Keratinocyte (primary cell): ENCODE results near the gene PCNT. TPM values are rescaled to one million over a fixed set of nuclear protein-coding genes. Genes with fewer than 3 reads are reported as not detected.

Source experiments
- DNase-seq: peaks from one replicate; pipeline ENCODE4 v3.0.0-alpha.2; 2011; ENCODE audit warnings: low read depth, missing footprints, low spot score
- FAIRE-seq: peaks from 2 replicates; lab custom pipeline; 2011; peaks lifted over from hg19 to GRCh38; lab: Jason Lieb, UNC
- H2AFZ ChIP-seq: 2 replicates; pipeline ENCODE4 v1.6.0; 2012; ENCODE audit warnings: low read length, control low read depth, inconsistent platforms; ENCODE audit not compliant: control insufficient read depth
- H3K27ac ChIP-seq: 2 replicates; pipeline ENCODE4 v1.5.1; 2011; ENCODE audit warnings: low read length; ENCODE audit not compliant: control insufficient read depth, insufficient read depth
- H3K27me3 ChIP-seq: 3 replicates; pipeline ENCODE4 v1.6.0; 2011; ENCODE audit warnings: low read length; ENCODE audit not compliant: control insufficient read depth, insufficient read depth; ENCODE audit errors: extremely low read depth
- H3K36me3 ChIP-seq, 2 experiments: 2 replicates in 1 of 2; 3 replicates in 1 of 2; pipeline ENCODE4 v1.5.1; 2011; ENCODE audit warnings: low read length in 2 of 2, mild to moderate bottlenecking in 1 of 2; ENCODE audit not compliant: control insufficient read depth in 2 of 2, insufficient read depth in 2 of 2; ENCODE audit errors: extremely low read depth in 1 of 2
- H3K4me1 ChIP-seq: 3 replicates; pipeline ENCODE4 v1.5.1; 2011; ENCODE audit warnings: low read length; ENCODE audit not compliant: control insufficient read depth, insufficient read depth; ENCODE audit errors: extremely low read depth
- H3K4me2 ChIP-seq: 3 replicates; pipeline ENCODE4 v1.6.0; 2011; ENCODE audit warnings: low read depth, low read length; ENCODE audit not compliant: control insufficient read depth, insufficient read depth; ENCODE audit errors: extremely low read depth
- H3K4me3 ChIP-seq, 3 experiments: fragments of 200-600 bp in 1 of 3; sonication (generic) in 1 of 3; 2 replicates in 2 of 3; 3 replicates in 1 of 3; pipeline ENCODE4 v1.5.1; 2011 to 2016; ENCODE audit warnings: low read length in 3 of 3, mild to moderate bottlenecking in 3 of 3, control low read depth in 2 of 3, inconsistent platforms in 1 of 3, low read depth in 1 of 3, mixed read lengths in 1 of 3, mixed run types in 1 of 3, moderate library complexity in 1 of 3; ENCODE audit not compliant: control insufficient read depth in 2 of 3, insufficient read depth in 2 of 3; ENCODE audit errors: extremely low read depth in 1 of 3
- H3K79me2 ChIP-seq: 2 replicates; pipeline ENCODE4 v1.6.0; 2012; ENCODE audit warnings: low read length; ENCODE audit not compliant: control insufficient read depth, insufficient read depth
- H3K9ac ChIP-seq: 3 replicates; pipeline ENCODE4 v1.6.0; 2011; ENCODE audit warnings: low read length; ENCODE audit not compliant: control insufficient read depth, insufficient read depth; ENCODE audit errors: extremely low read depth
- H3K9me1 ChIP-seq: 3 replicates; pipeline ENCODE4 v1.6.0; 2011; ENCODE audit warnings: low read length; ENCODE audit not compliant: control insufficient read depth, insufficient read depth; ENCODE audit errors: extremely low read depth
- H3K9me3 ChIP-seq: 2 replicates; pipeline ENCODE4 v1.5.1; 2012; ENCODE audit warnings: low read depth, low read length; ENCODE audit not compliant: control insufficient read depth
- H4K20me1 ChIP-seq: 3 replicates; pipeline ENCODE4 v1.6.0; 2011; ENCODE audit warnings: low read length; ENCODE audit not compliant: control insufficient read depth, insufficient read depth; ENCODE audit errors: extremely low read depth
- CTCF ChIP-seq, 3 experiments: IDR thresholded peaks in 1 of 3; conservative IDR thresholded peaks in 1 of 3; optimal IDR thresholded peaks in 1 of 3; 2 replicates in 2 of 3; 3 replicates in 1 of 3; pipeline versions ENCODE3 to v1.5.1; 2011; ENCODE audit warnings: low read length in 3 of 3, mild to moderate bottlenecking in 3 of 3, moderate library complexity in 2 of 3, control low read depth in 1 of 3, inconsistent platforms in 1 of 3; ENCODE audit not compliant: insufficient read depth in 2 of 3; ENCODE audit errors: extremely low read depth in 1 of 3
- EZH2 ChIP-seq: IDR thresholded peaks from one replicate; pipeline ENCODE4 v1.6.1; 2012; ENCODE audit warnings: inconsistent platforms, mild to moderate bottlenecking, low read length, moderate library complexity
- dilution Hi-C: fragments of 300-500 bp; cut with MboI; formaldehyde crosslinking; loops from one replicate; pipeline ENCODE4 v1.7.0; 2020; ENCODE audit warnings: low sequenced_read_pairs; ENCODE audit not compliant: extremely low pct_ligation_motif_present
- polyA plus RNA-seq, 5 experiments: library from polyadenylated mRNA; depleted of rRNA in 3 of 5; stranded (reverse) in 3 of 5; stranded (forward) in 1 of 5; unstranded in 1 of 5; fragments of >200 nt; gene quantifications; 1 replicate in 1 of 5; 2 replicates in 3 of 5; 3 replicates in 1 of 5; pipeline versions ENCODE4 v1.2.1 to v1.2.3, GENCODE V29; 2011 to 2012; ENCODE audit warnings: missing spikeins in 2 of 5, low read depth in 1 of 5, low replicate concordance in 1 of 5

PCNT gene
- polyA plus RNA-seq, 1 donor (not counting 4 experiments of a cell fraction or from before 2014, with no cell fraction given): 9.8 TPM

DNA sequence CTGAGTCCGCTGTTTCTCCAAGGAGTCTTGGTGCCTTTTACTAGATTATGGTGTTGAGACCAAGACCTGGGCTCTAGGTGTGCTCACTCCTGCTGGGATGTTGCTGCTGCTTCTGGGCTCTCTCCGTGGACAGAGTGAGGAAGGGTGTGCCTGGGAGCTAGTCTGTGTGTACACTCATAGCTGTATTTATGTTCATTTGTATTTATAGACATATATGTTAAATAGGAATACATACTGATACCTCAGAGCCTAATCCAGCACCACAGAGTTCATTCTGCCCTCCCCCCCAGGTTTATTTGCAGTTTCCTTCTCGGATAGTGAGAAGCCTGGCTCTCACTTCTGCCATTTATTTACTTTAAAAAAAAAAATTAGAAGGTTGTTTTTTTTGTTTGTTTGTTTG, 12.6 kb downstream of the PCNT start:
- TF ChIP-seq EZH2: no peak
- TF ChIP-seq CTCF (optimal IDR thresholded peaks at IDR 0.05 in 1 of 3, IDR thresholded peaks at IDR 0.05 in 1 of 3, conservative IDR thresholded peaks at IDR 0.05 in 1 of 3; ENCODE audit: extremely low read depth in 1 of 3, insufficient read depth in 2 of 3, low read length in 3 of 3): no peak
- H3K9me1 ChIP-seq: no peaks in the 10 kb centered on the region
- no peak overlapping the region for H3K4me3 ChIP-seq
- dilution Hi-C loops: no loop called here
- H3K4me2 ChIP-seq: no peak overlapping the region
- peaks cover 21 to 22% of the 10 kb centered on the region in 2 experiments for H3K36me3 ChIP-seq
- no peak overlapping the region for H3K27ac ChIP-seq
- H4K20me1 ChIP-seq: no peaks in the 10 kb centered on the region
- H3K4me1 ChIP-seq: no peaks in the 10 kb centered on the region
- H2AFZ ChIP-seq: no peak overlapping the region
- no peaks in the 10 kb centered on the region for H3K9me3 ChIP-seq
- H3K9ac ChIP-seq: no peak overlapping the region
- no peak for FAIRE-seq
- H3K79me2 ChIP-seq: peaks cover 12% of the 10 kb centered on the region
- no peaks in the 10 kb centered on the region for H3K27me3 ChIP-seq
- DNase-seq: no peak

DNA sequence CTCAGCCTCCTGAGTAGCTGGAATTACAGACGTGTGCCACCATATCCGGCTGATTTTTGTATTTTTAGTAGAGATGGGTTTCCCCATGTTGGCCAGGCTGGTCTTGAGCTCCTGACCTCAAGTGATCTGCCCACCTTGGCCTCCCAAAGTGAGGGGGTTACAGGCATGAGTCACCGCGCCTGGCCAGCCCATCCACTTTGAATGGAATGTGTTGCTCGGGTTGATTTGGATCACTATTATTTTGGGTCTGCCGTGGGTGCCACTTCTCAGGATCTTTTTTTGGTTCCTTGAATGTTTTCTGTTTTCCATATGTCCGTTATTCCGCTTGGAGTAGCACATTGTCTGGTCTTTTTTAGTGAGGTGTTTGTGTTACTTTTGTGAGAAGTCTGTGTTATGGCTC, 17.0 kb downstream of the PCNT start:
- H3K4me2 ChIP-seq: no peak overlapping the region
- H3K9ac ChIP-seq: no peak overlapping the region
- H3K4me3 ChIP-seq: no peak overlapping the region
- H3K9me3 ChIP-seq: no peaks in the 10 kb centered on the region
- dilution Hi-C loops: no loop called here
- H3K36me3 ChIP-seq: peaks cover 16 to 18% of the 10 kb centered on the region in 2 experiments
- TF ChIP-seq EZH2: no peak
- no peak for TF ChIP-seq CTCF (optimal IDR thresholded peaks at IDR 0.05 in 1 of 3, IDR thresholded peaks at IDR 0.05 in 1 of 3, conservative IDR thresholded peaks at IDR 0.05 in 1 of 3; ENCODE audit: extremely low read depth in 1 of 3, insufficient read depth in 2 of 3, low read length in 3 of 3)
- H2AFZ ChIP-seq: no peak overlapping the region
- no peak overlapping the region for H3K27ac ChIP-seq
- H3K79me2 ChIP-seq: peaks cover 30% of the 10 kb centered on the region
- no peaks in the 10 kb centered on the region for H4K20me1 ChIP-seq
- H3K9me1 ChIP-seq: no peaks in the 10 kb centered on the region
- DNase-seq (no peak), FAIRE-seq (no peak)
- no peaks in the 10 kb centered on the region for H3K27me3 ChIP-seq
- H3K4me1 ChIP-seq: no peaks in the 10 kb centered on the region
